GM21717 (cell line): Measurements from ENCODE around the gene FAM228B.
A peak's percentile ranks its signal among the peaks of the same experiment; 100 is the strongest.
"Not testable (repeated sequence)": the region's sequence is repeated elsewhere in the genome, so short reads cannot be mapped to it uniquely, and the experiment has no call there.

Experiments used
- ATAC-seq: cut with Tn5 transposase; IDR thresholded peaks from one replicate; pipeline ENCODE4 v1.9.1; 2021; ENCODE audit warnings: mild to moderate bottlenecking, moderate library complexity; ENCODE audit not compliant: unreplicated experiment

Gene FAM228B

DNA sequence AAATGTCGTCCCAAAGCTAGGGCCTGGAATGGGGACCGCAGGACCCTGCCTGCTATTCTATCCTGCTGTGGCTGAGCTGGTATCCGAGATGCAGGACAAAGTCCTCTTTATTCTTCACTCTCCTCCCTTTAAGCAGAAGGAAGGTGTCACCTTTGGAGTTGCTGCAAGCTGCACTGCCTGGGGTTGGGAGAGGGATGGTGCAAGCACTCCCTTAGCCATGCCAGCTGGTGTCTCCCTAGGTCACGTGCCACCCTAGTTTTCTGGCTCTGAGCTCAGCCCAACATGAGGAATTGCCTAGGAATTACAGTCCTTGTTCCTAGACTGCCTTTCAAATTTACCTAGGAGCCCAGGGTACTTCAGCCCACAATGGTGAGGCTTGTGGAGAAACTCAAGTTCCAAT lies 30.2 kb downstream of the FAM228B start:
- no peak for ATAC-seq

DNA sequence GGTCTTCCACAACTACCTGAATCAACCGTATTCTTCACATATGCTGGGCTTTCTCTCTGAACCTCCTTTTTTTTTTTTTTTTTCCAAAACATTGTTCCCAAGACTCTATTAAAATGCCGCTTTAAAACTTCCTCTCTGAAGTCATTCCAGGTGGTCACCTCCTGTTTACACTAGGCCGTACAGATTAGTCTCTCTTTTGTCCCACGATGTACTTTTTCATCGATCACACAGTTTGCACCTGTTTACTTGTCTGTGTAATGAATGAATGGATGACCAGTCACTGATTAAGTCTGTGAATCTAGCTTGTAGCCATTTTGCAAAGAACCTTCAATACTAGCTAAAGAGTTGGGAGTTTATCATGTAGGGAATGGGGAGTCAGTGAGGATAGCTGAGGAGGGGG lies 34.9 kb downstream of the FAM228B start:
- no peak for ATAC-seq

DNA sequence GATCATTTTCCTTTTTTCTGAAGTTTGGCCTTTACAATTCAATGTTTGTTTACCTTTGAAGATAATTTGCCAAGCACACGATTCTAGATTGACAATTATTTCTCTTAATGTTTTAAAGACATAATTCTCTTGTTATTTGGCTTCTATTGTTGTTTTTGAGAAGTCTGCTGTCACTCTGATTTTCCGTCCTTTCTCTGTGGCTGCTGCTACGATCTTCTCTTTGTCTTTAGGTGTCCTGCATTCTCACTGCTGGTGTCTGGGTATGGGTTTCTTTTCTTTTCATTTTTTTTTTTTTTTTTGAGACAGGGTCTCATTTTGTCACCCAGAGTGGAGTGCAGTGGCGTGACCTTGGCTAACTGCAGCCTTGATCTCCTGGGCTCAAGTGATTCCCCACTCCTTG lies 36.4 kb downstream of the FAM228B start:
- ATAC-seq: no peak

DNA sequence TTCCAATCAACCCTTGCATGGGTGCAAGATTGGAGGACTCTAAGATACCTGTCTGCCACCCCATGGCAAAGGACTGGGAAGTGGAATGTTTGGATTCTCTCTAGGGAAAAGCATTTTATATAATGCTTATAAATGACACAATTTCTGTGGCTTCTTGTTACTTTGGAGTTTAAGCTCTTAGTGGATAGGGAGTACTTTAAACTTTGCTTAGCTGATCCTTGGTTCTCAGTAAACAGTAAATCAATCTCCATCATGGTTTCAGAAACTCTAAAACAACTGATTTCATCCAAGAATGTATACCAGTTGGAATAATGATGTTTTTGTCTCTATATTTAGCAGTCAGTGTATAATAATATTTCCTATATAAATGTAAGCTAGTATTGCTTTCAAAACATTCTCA lies 37.5 kb downstream of the FAM228B start:
- ATAC-seq: no peak

DNA sequence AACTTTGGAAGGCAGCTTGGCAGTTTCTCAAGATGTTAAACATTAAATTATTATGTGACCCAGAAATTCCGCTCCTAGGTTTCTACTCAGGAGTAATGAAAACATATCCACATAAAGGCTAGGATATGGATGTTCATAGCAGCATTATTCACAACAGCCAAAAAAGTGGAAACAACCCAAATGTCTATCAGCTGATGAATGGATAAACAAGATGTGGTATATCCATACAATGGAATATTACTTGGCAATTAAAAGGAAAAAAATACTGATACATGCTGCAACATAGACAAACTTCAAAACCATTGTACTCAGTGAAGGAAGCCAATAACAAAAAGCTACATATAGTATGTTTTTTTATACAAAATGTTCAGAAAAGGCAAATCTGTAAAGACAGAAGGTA lies 39.2 kb downstream of the FAM228B start:
- no peak for ATAC-seq

DNA sequence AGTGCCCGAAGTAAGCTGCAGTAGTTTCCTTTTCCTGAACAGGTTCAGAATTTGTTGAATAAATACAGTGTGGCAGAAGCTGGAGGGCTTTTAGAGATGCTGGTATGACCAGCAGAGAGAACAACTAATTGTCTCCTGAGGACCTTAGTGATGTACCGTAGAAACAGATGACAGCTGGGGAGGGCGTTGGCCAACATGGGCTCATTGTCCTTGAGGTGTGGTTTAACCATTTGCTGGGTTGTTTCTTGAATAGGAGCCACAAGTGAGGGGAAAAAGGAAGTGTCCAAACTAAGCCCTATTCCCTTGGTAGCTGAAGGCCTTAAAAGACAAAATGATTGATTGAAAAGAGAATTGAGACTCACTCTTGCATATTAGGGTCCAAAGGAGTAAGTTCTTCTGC lies 39.9 kb downstream of the FAM228B start:
- no peak for ATAC-seq

DNA sequence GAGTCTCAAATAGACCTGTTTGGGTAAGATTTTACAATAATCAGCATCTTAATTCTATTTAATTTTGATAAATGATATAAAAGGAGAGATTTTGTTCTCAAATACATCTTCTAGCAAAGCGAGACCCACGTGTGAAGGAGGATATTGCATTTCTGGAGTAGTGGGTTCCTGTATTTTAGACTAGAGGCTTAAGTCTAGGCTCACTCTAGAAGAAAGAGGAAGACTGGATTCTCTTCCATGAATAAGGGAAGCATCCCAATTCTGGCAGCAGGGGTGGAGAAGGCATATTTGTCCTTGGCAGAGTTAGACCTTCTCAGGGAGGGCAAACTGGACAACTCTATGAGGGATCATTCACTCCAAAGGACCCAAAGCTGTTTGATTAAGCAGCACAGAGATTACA lies 40.3 kb downstream of the FAM228B start:
- no peak for ATAC-seq

DNA sequence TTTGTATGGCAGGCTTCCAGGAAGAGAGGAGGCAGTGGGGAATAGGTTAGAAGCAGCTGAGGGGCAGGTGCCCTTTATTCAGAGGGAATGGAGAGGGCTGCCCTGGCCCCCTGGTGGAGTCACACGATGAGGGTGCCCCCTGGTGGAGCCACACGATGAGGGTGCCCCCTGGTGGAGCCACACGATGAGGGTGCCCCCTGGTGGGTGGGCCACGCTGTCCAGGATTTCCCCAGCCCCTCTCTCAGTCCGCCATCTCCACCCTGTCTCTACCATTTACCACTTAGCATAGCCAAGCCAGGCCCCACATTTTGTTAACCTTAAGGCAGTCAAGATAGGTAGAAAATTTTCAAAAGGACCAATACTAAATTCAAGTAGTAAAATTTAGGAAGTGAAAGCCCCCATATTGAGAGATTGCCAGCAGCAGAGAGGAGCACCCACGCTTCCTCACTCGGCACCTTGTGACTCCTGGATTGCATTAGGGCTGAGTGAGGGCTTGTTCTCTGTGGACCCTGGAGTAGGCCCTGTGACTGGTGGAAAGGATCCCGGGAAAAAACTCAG lies 41.2 kb downstream of the FAM228B start:
- peak; percentile 85 for ATAC-seq

DNA sequence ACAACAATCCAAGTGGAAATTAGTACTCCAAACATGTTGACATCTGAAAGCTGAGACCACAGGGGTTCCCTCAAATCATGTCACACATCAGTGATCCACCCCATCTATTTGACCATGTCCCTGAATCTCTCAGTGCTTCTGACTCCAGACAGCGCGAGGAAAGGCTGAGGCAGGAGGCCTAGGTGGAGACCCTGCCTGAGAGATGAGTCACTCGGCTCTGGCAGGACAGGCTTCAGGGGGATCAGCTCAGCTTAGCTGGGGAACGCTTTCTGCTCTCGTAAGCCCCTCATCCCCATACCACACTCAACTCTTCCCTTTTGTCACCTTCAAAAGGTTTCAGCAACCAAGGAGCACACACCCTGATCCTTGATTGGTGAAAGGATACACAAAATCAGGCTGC lies 45.8 kb downstream of the FAM228B start:
- no peak for ATAC-seq

DNA sequence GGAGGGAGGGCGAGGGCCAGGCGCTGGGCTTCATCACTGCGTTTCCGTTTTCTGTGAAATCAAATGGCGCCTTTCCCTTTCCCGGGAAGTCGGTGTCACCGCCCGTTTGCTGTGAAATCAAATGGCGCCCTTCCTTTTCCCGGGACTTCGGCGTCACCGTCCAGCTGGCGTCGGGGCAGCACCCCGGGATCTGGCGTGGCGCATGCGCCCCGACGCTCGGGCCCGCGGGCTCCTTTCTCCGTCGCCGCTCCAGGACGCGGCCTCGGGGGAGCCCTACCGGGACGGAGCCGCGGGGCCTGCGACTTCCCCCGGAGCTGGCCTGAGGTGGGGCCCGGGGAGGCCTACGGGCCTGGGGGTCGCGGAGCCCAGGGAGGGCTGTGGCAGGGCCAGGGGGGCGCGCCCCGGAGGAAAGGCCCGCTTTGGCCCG lies 51.6 kb downstream of the FAM228B start, which contains the start of gene FAM228A:
FAM228A (plus strand) TSS at position 203 of the 427 bp plus-strand sequence. CDS start 428 bp downstream, outside the sequence.
- no peak for ATAC-seq

DNA sequence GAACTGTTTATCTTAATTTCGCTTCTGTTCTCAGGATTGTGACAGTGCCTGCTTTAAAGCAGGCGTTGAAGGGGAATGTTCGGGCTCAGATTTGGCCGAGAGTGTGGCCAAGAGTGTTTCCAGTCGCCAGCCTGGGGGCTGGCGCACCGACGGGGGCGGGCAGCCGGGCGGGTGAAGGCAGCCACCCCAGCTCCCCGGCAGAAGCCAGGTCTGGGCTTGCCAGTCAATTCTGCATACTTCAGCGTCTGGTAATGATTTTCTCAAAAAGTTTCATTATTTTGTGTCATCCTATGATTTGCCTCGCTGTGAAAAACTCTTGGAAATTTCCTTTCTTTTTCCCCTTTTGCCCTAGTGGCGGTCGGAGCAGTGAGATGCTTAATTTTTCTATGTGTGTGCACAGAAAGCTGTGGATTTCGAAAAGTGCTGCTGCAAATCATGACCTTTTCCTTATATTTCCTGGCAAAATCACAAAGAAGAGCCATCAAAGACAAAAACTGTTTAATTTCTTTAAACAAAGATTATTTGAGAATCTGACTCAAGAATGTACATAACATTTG lies 52.4 kb downstream of the FAM228B start:
- ATAC-seq: no peak

DNA sequence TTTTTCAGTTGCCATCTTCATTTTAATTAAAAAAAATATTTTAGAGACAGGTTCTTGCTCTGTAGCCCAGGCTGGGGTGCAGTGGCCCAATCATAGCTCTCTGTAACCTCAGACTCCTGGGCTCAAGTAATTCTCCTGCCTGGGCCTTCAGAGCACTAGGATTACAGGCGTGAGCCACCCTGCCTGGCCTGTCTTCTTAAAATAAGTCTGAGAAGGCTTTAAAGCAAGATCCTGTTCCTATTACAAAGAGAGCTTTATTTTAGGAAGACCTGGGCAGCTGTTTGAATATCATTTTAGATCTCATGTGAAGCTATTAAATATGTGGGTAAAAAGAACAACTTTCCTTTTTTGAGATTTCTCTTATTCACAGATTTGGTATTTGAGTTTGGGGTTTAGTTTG lies 53.1 kb downstream of the FAM228B start:
- ATAC-seq: no peak

DNA sequence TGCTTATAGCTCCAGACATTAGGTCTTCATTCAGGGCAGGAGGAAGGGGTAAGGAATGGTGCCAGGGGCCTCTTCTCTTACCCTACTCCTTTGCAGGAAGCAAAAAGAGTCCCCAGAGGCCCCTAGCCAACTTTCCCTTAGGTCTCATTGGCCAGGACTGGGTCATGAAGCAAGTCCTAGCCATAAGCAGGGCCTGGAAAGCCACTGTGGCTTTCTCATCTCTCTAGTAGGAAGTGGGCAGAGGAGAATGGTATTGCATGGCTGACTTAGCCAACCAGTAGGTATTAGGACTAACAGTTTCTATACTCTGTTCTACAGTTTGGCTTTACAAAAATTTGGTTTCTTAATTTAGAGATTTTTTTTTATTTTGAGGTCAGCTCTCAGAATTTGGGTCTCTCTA lies 56.4 kb downstream of the FAM228B start:
- ATAC-seq: peak; percentile 58

DNA sequence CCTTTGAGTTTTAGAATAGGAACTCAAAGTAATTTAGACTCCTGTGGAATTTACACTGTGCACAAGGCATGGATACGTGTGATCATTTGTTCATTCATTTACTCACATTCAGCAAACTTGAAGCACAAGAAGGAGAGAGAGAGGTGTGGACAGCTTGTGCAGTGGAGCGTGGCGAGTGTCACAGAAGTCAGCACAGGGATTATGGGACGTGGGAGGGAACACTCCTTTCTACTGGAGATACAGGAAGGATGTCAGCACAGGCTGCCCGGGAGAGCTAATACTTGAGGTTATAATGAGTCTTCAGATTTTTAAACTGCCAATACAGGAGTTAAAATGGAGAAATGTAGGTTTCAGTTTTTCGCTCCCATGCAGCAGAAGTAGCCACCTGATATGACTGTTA lies 58.6 kb downstream of the FAM228B start:
- no peak for ATAC-seq

DNA sequence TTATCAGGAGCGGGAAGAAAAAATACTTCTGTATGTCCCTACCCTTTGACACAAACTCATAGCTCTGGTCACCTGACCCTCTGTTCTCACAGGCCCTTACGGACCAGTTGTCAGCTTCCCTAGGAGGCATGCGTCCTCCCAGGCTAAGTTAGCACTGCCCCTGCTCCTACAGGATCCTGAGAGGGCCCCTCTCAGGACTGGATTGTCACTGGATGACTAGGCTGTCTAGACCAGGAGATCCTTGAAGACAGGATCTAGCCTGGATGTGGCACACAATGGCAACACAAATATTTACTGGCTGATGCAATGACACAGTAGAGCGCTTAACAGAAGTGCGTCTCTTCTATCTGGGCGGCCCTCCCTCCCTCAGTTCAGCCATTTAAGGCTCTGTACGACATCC lies 59.2 kb downstream of the FAM228B start:
- no peak for ATAC-seq

DNA sequence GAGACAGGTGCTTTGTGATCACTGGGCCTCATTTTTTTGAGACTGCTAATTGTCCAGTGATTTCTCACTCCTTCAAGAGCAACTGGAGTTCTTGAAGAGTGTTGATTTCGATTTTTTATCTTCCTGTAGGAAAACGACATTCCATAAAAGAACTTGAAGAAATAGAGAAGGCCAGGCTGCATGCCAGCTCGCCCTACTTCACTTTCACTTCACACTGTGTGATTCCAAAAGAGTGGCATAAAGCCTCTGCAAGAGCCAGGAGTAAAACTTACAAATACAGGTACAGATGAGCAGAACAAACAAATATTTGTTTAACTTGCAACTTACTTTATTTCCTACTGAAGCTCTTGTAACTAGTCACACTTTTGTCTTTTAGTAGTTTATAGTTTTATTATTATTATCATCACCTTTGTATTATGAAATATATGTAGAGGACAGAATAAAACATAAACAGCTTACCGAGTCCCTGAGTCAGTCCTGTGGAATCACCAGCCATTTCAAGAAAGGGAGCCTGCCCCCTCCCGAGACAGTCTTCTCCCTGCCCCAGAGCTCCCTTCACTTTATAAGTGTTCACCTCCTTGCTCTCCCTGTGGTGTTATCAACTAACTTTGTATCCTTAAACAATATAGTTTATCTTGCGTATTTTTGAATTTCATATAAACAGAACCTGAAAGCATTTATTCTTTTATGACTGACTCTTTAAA lies 60.2 kb downstream of the FAM228B start:
- ATAC-seq: no peak

DNA sequence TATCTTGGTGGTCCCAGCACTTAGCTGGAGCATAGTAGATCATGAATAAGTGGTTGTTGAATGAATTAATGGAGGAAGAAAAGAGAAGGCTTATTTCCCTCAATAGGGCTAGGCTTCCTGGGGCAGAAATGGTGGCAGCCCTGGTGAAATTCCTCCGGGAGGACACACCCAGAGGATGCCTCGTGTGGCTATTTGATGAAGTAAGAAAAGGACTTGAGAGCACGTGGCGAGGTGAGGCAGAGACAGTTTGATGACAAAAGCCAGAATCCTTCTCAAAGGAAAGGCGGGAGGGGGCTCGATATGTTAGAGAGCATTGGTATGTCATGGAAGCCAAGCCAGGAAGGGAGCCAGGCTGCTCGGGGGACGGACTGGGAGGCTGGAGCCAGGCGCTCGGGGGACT lies 66.3 kb downstream of the FAM228B start:
- no peak for ATAC-seq

DNA sequence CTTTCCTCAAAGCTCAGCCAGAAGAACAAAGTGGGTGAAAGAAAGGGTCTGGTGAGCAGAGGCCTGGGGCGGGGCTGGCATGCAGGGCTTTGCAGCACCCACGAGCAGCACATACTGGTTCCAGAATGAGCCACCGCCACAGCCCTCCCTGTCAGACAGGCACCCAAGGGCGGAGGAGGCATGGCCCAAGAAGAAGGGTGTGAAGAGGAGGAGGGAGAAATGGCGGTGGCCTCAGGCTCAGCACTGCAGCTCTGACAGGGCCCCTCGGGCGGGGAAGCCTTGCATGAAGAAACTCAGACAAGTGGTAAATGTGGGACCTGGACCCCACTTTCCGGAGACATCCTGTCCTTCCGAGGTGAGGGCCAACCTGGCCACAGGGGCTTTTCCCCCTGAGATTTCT lies 67.2 kb downstream of the FAM228B start:
- no peak for ATAC-seq

DNA sequence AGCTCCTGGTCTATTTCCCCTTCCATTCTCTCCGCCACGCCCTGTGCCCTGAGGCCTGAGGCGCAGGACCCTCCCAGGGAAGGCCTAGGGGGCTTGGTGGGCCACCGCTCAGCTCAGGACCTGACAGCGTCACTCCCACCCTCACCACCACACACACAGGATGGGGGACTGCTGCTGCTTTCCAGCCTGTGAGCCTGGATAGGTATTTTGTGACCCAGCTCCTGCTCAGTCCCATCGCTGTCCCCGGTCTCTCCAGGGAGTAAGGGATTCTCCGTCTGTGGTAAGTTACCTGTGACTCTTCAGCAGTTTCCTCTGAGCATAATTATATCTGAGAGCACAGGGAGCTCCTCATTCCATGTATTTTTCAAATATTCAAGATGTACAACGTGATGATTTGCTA lies 67.9 kb downstream of the FAM228B start:
- ATAC-seq: no peak

DNA sequence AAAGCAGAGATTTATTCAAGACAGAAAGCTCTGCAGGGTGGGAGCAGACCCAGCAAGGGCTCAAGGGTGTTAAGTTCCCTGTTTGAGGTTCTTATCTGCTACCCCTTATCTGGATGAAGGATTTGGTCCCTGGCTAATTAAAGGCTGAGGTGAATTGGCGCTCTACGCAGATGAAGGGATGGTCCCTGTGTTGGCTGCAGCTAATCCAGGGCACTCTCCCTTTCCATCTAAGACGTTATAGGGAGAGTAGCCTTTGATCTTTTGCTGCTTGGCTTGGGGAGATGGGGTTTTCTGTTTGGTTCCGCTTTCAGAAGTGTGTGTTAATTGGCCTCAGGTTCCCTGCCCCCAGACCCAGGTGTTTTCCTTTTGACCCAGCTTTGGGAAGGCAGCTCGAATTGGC lies 68.6 kb downstream of the FAM228B start:
- ATAC-seq: no peak

DNA sequence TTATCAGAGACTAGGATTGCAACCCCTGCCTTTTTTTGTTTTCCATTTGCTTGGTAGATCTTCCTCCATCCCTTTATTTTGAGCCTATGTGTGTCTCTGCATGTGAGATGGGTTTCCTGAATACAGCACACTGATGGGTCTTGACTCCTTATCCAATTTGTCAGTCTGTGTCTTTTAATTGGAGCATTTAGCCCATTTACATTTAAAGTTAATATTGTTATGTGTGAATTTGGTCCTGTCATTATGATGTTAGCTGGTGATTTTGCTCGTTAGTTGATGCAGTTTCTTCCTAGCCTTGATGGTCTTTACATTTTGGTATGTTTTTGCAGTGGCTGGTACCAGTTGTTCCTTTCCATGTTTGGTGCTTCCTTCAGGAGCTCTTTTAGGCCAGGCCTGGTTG lies 73.9 kb downstream of the FAM228B start:
- ATAC-seq: not testable (repeated sequence)

DNA sequence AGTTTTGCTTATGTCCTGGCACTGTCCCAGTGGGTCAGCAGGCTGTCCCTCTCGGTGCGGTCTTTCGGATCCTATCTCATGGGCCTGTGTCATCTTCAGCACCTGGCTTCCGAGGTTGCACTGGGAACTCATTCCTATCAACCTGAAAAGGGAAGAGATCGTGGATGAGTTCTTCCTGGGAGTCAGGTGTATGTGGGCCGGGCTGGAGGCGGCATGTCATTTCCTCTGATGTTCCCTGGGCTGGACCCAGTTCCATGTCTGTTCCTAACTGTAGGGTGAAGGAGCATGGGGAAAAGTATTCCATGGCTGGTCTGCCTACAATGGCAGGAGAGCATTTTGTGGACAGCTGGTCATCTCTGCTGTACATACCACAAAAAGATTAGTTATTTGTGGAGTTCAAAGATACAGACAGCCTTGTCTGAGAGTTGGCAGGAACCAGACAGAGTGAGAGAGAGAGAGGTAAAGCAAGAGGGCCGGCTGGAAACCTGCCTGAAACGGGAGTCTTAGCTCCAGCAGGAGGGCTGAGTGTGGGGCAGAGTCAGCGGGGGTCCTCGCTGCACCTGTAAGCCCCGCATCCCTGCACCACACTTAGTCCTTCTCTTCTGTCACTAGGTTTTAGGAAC lies 76.8 kb downstream of the FAM228B start:
- ATAC-seq: no peak
